A549 treated with CpdA at 1 μM for 4 hours (cell line): ENCODE results near the gene PCDH15. TPM values are rescaled to one million over a fixed set of nuclear protein-coding genes. Genes with fewer than 3 reads are reported as not detected.

ENCODE experiments used
- total RNA-seq: library from RNA; stranded (reverse); fragments of 200-300 nt; extraction: Qiagen RNA extraction; gene quantifications from 5 replicates; pipeline ENCODE4 v1.2.3, GENCODE V29; 2022; ENCODE audit warnings: low read depth

PCDH15 gene
- total RNA-seq = not detected in 5 replicates

DNA sequence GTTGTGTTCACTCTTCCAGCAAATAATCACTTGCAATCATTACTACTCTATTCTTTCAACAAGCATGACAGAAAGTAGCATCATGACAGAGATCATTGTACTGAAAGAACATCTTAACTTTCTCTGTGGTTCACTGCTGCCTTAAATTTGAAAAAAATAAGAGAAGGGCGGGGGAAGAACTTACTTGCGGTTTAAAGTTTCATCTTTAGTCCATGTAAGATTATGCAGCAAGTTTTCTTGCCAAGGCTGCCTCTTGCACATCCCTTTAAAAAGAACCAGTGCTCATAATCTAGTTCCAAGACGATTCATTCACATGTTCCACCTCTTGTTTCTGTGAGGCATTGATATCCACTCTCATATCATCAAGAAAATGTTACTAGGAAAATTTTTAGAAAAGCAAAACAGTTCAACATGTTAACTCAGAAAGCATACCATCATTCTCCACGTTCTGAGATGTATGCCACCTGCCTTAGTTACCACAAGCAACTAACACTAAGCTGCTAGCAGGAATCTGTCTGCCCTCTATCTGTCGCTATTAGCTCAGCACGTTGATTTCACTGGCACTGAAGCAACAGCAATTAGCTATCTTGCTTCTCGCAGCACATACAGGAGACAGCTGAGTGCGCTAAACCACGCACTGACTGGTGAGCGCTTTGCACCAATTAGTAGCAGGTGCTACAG, at the start of gene PCDH15:
PCDH15 (minus strand) TSS at position 491 of the 681 bp plus-strand sequence. CDS start 136,969 bp downstream, outside the sequence.

